M059J (cell line): ENCODE results near the gene PTPRE. TPM values are rescaled to one million over a fixed set of nuclear protein-coding genes. Genes with fewer than 3 reads are reported as not detected.

ENCODE experiments used
- DNase-seq: peaks from one replicate; pipeline ENCODE4 v3.0.0-alpha.2; 2012; ENCODE audit warnings: low read depth
- total RNA-seq: library from RNA; depleted of rRNA; stranded (reverse); fragments of >200 nt; shearing (Covaris generic); gene quantifications from 2 replicates; pipeline ENCODE4 v1.2.3, GENCODE V29; 2014

The PTPRE gene
- total RNA-seq, 1 experiment from 2014 or later: 6.4 TPM

DNA sequence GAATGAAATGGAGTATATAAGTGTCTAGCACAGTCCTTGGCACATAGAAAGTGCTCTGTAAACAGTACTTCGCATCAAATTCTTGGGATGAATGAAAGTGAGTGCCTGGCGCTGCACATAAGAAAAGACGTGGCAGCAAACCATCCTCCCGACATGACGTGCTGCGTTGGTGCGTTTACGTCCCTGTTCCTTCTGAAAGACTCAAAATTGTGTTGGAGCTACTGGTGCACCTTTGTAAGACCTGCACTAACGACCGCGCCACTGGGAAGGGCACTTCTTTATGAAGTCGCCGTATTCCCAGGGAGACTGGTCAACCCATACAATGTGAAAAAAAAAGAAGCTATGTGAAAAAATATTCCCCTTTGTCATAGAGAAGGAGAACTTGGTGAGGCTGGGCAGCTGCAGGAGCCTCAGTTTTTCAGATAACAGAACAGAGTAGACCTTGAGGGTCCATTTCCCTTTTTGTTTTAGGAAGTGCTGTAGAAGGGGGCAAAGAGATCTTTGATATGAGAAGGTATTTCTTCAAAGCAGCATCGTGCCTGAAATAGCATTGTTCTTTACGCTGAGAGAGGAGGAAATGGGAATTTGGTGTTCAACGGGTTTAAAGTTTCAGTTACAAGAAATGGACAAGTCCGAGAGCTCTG, 91.7 kb downstream of the PTPRE start:
- DNase-seq: no peak

DNA sequence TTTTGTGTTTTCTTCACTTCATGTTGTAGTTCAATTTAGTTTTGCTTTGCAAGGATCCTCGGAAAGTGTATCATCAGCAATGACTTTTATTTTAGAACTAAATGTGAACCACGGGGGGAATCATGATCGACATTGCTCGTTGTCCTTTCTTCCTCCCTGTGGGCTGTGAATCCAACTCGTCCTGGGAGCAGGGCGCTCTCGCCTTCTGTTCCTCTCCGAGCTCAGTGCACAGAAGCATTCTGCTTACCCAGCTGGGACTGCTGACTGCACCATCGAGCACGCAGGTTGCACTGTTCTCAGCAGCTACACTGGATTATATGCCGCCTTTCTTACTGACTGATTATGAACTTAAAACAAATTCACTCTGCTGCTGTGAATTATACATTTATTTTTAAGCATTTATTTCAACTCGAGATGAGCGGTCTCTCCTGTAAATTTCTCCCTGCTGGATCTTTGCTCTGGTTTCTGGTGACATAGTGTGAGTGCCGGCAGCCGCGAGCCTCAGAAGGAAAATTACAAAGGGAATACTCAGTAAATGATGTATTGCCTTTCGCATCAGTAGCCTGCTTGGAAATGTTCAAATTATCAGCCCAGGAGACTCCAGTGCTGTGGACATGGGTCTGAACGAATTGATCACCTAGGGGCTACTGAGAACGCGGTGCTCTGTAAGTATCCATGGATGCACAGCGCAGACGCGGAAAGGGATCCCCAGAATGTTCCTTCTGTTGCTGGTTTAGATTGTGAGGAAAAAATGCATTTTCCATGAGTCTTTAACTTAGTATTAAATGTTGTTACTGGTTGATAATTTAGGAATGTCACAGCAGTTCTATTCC, 92.6 kb downstream of the PTPRE start:
- no peak for DNase-seq

DNA sequence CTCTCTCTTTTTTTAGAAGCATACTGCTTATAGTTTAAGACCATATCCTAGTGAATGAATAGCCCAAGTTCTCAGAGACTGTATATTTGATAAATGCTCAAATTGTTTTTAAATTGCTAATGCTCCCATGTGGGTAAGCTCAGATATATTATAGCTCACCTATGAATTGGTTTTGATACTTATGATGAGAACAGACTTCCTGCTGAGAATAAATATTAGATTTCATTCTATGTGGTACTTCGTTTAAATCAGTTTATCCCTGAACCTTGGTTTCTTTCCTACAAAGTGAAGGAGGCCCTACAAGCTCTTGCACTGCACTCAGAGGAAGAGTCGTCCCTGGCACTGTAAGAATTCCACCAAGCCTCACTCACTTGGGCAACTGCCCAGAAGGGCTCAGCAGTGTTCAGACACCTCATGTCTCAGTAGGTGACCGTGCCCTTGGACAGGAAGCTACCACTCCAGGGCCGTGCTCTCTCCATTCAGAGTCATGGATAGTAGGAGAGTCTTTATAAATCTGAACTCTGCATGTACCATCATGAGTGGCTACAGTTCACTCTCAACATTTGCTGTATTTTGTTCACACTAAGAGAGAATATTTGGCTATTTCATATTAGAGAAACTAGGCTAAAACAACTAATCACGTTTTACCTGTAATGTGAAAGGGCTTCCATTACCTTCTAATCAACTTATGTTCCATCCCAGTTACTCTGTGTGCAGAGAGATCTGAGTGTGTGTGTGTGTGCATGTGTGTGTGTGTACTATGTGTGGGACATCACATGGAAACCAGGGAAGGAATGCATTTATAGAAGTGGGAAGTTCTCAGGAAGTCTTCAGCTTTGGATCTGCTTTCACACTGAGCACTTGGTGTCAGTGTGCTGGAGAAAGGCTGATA, 93.8 kb downstream of the PTPRE start:
- DNase-seq: peak; percentile 89

DNA sequence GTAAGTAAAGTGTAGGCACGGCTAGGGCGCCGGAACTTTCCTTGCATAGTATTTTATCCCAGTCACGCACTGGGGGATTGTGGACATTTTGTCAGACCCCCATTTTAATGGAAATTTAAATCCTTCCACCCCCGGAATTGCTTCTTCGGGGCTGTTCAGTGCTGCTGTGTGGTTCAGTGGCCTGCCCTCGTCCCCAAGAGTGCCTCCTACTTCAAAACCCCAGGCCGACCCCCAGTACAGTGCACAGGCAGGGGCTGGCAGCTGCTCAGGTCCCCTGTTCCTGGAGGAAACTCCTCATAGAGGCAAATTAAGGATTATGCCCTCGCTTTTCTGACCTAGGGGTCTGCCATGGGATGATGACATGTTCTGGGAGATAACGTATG, 94.5 kb downstream of the PTPRE start:
- no peak for DNase-seq

DNA sequence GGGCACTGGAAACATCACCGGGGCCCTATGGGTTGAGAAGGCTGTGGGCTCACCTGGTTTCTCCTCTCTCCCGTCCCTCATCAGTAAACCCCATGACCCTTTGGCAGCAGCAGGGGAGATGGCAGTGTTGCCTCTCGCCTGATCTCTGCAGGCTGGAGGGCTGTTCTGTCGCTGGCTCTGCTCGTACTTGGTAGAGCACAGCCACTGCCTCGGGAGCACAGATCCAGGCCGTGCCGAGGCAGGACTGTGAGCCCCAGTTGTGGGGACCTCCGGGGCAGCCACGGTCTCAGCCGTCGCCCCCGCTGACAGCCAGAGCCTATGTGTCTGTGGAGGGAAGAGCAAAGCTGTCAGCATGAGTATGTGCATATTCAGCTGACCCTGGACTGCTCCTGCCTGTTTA, 94.9 kb downstream of the PTPRE start:
- no peak for DNase-seq

DNA sequence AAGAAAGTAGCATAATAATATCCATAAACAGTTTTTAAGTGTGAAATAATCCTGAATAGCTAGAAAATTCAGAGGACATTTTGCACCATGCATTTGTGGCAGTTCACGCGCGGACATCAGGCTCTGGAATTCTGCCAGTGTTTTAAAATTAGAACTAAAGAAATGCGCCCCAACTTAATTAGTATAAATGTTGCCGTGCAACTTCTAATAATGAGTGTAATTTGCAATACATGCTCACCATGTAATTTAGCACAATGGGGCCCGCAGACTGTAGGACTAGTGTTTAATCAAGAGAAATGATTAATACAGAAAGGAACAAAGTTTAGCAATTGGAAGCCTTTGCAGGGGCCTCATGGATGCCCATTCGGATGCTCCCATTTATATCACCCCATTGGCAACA, 96.6 kb downstream of the PTPRE start:
- DNase-seq: no peak

DNA sequence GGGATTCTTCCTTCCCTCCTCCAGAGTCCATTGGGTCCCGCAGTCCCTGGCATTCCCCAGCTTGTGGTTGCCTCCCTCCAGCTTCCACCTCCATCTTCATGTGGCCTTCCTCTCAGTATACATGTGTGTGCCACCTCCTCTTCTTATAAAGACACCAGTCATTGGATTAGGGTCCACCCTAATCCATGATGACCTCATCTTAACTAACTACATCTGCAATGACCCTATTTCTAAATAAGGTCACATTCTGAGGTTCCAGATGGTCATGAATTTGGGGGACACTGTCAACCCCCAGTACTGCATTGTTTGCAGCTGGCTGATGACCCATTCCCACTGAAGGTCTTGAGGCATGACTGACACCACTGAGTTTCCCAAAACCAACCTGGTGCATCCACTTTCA, 99.0 kb downstream of the PTPRE start:
- DNase-seq: no peak

DNA sequence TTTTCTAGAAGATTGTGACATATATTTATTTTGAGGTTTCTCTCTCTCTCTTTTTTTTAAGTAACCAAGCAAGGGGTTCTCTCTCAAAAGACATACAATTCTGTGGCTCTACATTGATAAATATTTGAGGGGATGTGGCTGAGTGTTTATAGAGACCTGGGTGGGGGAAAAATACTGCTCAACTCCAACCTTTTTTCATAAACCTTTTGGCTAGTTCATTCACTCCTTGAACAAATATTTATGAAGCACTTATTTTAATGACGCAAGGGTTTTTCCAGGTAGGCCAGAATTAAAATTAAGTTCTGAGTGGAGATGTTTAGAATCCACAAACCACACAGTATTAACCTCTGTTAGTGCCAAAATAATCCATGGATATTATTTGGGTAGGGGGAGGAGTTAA, 100.2 kb downstream of the PTPRE start:
- DNase-seq: no peak

DNA sequence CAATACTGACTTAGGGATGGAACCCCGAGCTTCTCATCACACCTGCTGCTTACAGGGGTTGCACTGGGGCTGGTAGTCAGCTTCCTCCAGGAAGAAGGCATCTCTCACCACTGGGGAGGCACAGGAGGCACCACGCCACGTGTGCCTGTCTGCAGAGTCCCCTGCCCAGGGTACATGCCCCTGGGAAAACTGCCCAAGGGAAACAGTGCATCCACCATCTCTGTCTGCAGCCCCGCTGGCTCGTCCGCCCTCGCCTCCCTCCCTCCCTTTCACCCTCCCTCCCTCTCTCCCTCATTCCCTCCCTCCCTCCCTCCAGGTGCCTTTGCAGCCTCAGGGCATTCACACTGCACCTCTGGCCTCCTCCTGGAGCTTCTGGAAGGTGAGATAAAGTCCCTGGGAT, 101.1 kb downstream of the PTPRE start:
- no peak for DNase-seq

DNA sequence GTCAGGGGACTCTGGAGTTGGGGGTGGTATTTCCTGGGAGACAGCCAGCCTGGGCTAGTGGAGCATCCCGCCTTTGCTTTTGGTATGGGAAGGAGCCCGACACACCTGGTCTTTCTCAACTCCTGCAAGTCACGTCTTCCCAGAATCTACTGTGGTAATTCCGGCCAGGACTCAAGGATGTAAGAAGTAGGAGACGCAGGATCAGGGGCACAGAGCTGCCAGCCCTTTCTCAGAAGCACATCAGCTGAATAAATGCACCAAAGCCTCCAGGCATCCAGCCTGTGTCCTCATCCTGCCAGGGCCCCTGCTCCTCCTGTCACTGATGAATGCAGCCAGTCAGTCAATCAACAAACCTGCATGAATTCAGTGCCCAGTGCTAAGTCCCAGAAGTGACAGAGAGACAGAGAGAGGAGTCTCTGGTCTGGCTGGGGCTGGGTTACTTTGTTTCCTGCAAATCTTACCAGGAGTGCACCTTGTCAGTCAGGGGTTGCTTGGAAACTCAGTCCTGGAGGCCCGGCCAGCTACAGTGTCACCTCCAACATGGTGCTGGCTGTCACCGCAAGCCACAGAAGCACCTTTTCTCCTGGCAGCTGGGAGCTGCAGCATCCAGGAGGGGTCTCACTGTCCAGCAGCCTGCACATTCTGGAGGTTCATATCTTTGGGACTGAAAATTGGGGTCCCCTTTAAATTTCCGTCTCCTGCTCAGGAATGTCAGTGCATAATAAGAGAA, 101.8 kb downstream of the PTPRE start:
- no peak for DNase-seq

DNA sequence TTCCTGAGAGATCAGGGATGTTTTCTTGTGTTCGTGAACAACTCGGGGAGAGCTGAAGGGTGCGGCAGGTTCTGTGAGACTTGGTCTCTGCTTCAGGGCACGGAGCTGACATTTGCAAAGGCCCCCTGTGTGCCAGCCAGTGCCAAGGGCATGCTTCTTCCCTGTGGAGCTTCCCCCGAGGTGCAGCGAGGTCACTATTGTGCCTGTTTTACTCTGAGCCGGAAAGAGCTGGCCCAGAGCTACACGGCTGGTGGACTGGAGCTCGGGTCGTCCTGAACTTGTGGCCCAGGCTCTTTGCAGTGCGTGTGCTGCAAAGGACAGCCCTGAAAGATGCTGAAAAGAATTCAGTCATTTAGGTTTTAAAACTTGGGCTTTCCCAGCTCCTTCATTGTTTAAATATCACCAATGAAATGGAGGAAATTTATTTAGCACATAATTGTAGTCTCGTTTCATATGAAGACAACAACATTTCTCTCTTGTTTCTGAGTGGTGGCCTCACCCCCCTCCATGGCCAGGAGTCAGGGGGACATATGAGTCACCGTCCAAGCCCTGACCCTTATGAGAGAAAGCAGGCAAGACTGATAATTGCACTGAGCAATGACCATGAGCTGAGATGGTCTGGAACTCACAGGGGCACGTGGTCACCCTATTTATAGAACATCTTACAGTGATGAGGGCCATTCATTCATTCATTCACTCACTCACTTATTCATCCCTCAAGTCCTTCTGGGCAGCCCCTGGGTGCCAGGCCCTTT, 102.6 kb downstream of the PTPRE start:
- DNase-seq: peak; percentile 50

DNA sequence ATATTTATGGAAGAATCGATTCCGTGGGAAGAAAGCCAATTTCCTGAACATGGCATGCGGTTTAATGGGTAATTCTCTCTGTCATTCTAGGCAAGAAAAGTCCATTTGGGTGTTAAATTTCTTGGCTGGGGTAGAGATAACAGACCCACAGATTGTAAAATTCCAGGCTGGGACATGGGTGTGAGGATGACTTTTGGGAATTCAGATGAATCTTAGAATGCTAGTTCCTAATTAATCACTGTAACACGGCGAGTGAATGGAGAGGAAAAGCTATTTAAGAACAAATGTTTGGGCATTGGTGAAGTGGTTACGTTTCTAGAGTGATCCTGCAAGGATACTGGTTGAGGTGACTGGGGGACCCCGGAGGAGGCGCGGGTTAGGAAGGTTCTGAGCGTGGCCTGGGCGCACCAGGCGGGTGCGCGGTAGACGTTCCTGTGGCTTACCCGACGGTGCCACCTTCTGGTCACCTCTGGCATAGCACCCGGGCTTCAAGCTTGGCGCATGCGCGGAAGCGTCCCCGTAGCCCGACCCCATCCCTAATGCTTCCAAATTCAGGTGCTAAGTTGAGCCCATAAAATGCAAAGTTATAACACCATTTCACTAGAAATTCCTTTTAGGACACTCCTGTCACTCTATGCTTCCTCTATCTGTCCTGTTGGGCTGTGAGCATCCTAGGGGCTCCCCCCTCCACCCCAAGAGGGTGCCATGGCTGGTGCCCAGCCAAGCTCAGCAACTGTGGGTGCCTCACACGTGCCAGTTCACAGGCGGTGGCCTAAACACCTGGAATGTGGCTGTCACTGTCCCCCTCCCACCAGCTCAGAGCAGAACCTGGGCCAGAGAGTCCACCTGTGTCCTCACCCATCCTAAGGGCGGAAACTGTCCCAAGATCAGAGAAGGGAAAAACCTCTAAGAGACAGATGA, 104.4 kb downstream of the PTPRE start:
- DNase-seq: peak; percentile 58

DNA sequence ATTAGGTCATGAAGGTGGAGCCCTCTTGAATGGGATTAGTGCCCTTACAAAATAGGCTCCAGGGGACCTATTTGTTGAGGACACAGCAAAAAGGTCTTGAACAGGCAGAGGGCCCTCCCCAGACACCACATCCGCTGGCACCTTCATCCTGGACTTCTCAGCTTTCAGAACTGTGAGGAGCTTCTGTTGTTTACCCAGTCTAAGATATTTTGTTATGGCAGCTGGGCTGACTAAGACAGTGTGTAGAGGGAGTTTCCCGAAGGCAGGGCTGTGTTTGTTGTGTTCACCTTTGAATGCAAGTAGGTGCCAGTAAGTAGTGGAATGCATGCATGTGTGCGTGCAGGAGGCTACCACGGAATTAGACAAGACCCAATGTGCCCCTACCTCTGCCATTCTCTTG, 106.7 kb downstream of the PTPRE start:
- no peak for DNase-seq

DNA sequence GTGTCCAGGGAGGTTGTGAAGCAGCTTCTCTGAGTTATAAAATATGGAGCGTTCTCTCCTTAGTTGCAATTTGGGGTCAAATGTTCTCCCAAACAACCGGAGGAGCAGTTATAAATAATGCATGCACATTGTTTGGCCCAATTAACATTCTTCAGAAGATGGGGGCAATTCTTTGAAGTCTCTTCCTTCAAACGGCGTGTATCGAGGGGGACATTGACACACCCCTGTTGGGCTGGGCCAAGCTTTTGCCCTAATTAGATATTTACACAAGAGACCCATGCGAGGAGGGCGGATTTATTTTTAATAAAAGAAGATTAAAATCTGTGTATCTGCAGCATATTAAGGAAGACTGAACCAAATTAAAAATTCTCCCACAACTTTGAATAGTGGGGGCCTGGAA, 107.3 kb downstream of the PTPRE start:
- no peak for DNase-seq

DNA sequence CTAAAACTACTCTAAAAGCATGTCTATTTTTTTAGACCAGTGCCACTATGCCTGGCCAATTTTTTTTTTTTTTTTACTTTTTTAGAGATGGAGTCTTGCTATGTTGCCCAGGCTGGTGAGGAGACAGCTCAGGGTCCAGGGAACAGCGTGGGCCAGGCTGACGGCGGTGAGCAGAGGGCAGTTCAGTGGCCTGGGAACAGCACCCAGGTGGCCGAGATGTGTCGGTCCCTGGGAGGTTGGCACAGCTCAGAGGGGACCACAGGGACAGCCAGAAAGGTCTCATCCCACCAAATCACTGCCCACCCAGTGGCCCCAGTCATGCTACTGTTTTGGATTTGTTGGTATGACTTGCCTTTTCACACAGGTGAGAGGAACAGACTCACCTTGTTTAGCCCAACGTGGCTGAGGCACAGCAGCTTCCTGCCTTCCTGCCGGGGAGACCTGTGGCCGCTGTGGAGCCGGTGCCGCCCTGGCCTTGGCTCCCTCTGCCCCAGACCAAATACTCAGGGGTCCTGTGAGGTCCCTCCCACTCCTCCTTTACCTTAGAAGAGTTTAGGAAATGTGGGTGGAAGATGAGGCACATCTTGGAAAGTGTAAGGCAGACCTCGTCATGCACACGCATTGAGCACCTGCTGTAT, 109.6 kb downstream of the PTPRE start:
- DNase-seq: no peak

DNA sequence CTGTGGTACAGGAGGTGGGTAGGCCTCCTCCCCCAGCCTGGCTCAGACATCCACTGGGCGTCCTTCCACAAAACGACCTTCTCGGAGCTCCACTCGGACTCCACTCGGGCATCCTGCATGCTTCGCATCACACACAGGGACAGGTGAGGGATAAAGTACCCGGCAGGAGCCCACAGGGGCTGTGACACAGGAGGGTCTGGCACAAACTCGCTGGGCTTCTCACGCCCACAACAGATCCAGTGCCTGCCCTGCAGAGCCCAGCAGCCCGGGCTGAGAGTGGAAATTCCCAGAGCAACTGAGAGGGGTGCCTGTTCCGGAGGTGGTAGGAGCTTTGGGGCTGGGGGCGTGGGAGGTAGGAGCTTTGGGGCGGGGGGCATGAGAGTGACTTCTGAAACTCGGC, 110.9 kb downstream of the PTPRE start:
- DNase-seq: no peak

DNA sequence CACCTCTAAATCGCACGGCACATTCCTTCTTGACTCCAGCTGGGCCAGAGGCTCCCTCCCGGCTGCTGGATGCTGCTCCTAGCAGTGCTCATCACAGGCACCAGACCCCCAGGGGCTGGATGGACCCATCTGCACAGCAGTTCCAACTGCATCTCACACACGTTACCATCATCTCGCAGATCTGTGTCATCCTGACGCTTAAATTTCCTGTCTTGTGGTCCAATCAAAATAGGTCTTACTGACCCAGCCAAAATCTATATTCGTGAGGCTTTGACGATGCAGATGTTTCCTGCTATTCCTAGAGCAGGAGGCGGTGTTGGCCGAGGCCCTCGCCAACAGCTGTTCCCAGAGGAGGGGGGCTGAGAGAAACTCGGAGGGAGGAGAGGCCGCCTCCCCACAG, 111.3 kb downstream of the PTPRE start:
- DNase-seq: no peak

DNA sequence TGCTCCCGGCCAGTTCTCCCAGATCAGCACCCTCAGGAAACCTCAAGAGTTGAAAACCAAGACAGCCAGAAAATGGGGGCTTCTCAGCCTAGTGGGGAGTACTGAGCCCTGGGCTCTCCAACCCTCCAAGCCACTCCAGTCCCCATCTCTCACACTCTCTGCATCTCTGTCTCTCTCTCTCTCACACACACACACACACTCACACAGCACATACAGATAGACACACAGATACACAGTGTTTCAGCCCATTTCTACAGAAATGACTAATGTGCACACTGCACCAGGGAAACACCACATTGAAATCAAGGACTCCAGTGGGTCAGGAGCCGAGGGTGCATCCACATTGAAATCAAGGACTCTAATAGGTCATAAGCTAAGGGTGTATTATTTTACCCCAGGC, 111.8 kb downstream of the PTPRE start:
- no peak for DNase-seq
